Loucy (cell line): Measurements from ENCODE around the gene MRE11.

Source experiments
- H2AFZ ChIP-seq: fragments of 200-600 bp; sonication (generic); 2 replicates; pipeline ENCODE4 v1.6.0; 2016; ENCODE audit warnings: antibody characterized with exemption, mild to moderate bottlenecking, low read length, moderate library complexity
- H3F3A ChIP-seq: fragments of 200-600 bp; 2 replicates; pipeline ENCODE4 v1.6.0; 2016; ENCODE audit warnings: antibody characterized with exemption, low read depth, mild to moderate bottlenecking
- H3K27me3 ChIP-seq: fragments of 200-600 bp; sonication (generic); 2 replicates; pipeline ENCODE4 v1.6.1; 2014; ENCODE audit warnings: low read length, mild to moderate bottlenecking; ENCODE audit not compliant: insufficient read depth, poor library complexity, severe bottlenecking
- H3K36me3 ChIP-seq: fragments of 200-600 bp; sonication (generic); 2 replicates; pipeline ENCODE4 v1.6.1; 2016; ENCODE audit warnings: low read length; ENCODE audit not compliant: insufficient read depth
- H3K4me1 ChIP-seq: fragments of 200-600 bp; sonication (generic); 2 replicates; pipeline ENCODE4 v1.5.1; 2014; ENCODE audit warnings: low read length, mild to moderate bottlenecking; ENCODE audit not compliant: insufficient read depth, poor library complexity, severe bottlenecking
- H3K4me2 ChIP-seq: fragments of 200-600 bp; sonication (generic); 2 replicates; pipeline ENCODE4 v1.6.0; 2014; ENCODE audit warnings: antibody characterized with exemption, low read length, low read depth, mild to moderate bottlenecking; ENCODE audit not compliant: poor library complexity, severe bottlenecking
- H3K4me3 ChIP-seq: fragments of 200-600 bp; sonication (generic); 2 replicates; pipeline ENCODE4 v1.5.1; 2014; ENCODE audit warnings: low read length, mild to moderate bottlenecking, mixed read lengths; ENCODE audit not compliant: poor library complexity, severe bottlenecking
- H3K79me2 ChIP-seq: fragments of 200-600 bp; sonication (generic); 2 replicates; pipeline ENCODE4 v1.6.1; 2014; ENCODE audit warnings: low read length; ENCODE audit not compliant: insufficient read depth
- H3K9ac ChIP-seq: fragments of 200-600 bp; sonication (generic); 2 replicates; pipeline ENCODE4 v1.6.0; 2014; ENCODE audit warnings: mild to moderate bottlenecking, low read depth, low read length, moderate library complexity; ENCODE audit not compliant: poor library complexity, severe bottlenecking
- H3K9me2 ChIP-seq: fragments of 200-600 bp; sonication (generic); replicated peaks from 2 replicates; pipeline ENCODE4 v1.6.1; 2016; ENCODE audit warnings: low read depth, low read length, mixed read lengths
- H3K9me3 ChIP-seq: fragments of 200-600 bp; sonication (generic); 2 replicates; pipeline ENCODE4 v1.6.1; 2014; ENCODE audit warnings: mild to moderate bottlenecking, antibody characterized with exemption, low read length, low read depth; ENCODE audit not compliant: insufficient read depth
- H4K20me1 ChIP-seq: fragments of 200-600 bp; sonication (generic); 2 replicates; pipeline ENCODE4 v1.6.0; 2014; ENCODE audit warnings: antibody characterized with exemption, low read length, mild to moderate bottlenecking; ENCODE audit not compliant: insufficient read depth, poor library complexity, severe bottlenecking
- EZH2phosphoT487 ChIP-seq: fragments of 200-600 bp; IDR thresholded peaks from 2 replicates; pipeline ENCODE4 v1.6.1; 2018; ENCODE audit warnings: antibody characterized with exemption, mild to moderate bottlenecking, moderate library complexity, borderline replicate concordance
- TF ChIP-seq, protein P1 (sequence below): fragments of 200-600 bp; sonication (generic); conservative IDR thresholded peaks from 2 replicates; pipeline ENCODE4 v1.5.1; 2014; ENCODE audit warnings: mild to moderate bottlenecking, antibody characterized with exemption, low read length

The MRE11 gene

DNA sequence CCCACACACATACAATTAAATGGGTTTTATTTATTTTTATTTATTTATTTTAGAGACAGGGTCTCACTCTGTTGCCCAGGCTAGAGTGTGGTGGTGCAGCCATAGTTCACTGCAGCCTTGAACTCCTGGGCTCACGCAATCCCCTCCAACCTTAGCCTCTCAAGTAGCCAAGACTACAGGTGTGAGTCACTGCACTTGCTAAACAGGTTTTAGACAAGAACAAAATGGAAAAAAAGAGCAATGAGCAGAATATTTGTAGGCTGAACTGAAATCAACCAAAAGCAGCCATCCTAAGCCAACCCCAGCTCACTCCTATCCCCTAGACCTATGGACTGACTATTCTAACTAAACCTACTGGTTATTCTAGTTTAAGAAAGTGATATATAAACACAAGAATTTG is 37.8 kb downstream of the MRE11 start:
- Histone ChIP-seq H3K9me3 (no peaks in the 10 kb centered on the region), H4K20me1 (no peaks in the 10 kb centered on the region), H3K9ac (no peak overlapping the region), H2AFZ (no peak overlapping the region), H3K4me2 (no peak overlapping the region), H3K9me2 (no peaks in the 10 kb centered on the region), H3K36me3 (peaks cover 57% of the 10 kb centered on the region), H3F3A (no peaks in the 10 kb centered on the region), H3K4me3 (no peak overlapping the region), H3K79me2 (no peaks in the 10 kb centered on the region), H3K4me1 (no peaks in the 10 kb centered on the region), H3K27me3 (no peaks in the 10 kb centered on the region)
- TF ChIP-seq, protein P1, sequence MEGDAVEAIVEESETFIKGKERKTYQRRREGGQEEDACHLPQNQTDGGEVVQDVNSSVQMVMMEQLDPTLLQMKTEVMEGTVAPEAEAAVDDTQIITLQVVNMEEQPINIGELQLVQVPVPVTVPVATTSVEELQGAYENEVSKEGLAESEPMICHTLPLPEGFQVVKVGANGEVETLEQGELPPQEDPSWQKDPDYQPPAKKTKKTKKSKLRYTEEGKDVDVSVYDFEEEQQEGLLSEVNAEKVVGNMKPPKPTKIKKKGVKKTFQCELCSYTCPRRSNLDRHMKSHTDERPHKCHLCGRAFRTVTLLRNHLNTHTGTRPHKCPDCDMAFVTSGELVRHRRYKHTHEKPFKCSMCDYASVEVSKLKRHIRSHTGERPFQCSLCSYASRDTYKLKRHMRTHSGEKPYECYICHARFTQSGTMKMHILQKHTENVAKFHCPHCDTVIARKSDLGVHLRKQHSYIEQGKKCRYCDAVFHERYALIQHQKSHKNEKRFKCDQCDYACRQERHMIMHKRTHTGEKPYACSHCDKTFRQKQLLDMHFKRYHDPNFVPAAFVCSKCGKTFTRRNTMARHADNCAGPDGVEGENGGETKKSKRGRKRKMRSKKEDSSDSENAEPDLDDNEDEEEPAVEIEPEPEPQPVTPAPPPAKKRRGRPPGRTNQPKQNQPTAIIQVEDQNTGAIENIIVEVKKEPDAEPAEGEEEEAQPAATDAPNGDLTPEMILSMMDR, result no peak
- TF ChIP-seq EZH2phosphoT487, result no peak

DNA sequence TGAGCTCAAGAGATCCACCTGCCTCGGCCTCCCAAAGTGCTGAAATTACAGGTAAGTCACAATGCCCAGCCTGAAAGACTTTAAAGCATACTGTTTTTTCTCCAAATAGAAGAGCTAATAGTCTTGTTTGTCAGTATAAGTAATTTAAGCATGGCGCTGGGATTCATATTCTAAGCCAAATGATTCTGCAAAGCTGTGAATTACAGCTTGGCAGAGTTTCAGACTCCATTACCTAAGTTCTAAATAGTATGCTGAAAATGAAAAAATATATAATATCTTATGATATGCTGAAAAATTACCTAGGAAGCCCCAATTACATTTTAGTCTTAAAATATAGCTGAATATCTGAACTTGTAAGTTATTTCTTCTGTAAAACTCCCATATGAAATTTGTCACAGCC is 39.3 kb downstream of the MRE11 start:
- H3K4me3 ChIP-seq, result no peak overlapping the region
- H3K4me2 ChIP-seq, result no peak overlapping the region
- no peaks in the 10 kb centered on the region for H3K27me3 ChIP-seq
- no peak overlapping the region for H3K9ac ChIP-seq
- no peaks in the 10 kb centered on the region for H3F3A ChIP-seq
- no peaks in the 10 kb centered on the region for H3K79me2 ChIP-seq
- H3K4me1 ChIP-seq, result no peaks in the 10 kb centered on the region
- no peak overlapping the region for H2AFZ ChIP-seq
- H4K20me1 ChIP-seq, result no peaks in the 10 kb centered on the region
- no peaks in the 10 kb centered on the region for H3K9me3 ChIP-seq
- peaks cover 45% of the 10 kb centered on the region; the same call in 1 of the 2 replicates for H3K36me3 ChIP-seq
- TF ChIP-seq, protein P1, result no peak
- no peak for TF ChIP-seq EZH2phosphoT487
- H3K9me2 ChIP-seq, result no peaks in the 10 kb centered on the region

DNA sequence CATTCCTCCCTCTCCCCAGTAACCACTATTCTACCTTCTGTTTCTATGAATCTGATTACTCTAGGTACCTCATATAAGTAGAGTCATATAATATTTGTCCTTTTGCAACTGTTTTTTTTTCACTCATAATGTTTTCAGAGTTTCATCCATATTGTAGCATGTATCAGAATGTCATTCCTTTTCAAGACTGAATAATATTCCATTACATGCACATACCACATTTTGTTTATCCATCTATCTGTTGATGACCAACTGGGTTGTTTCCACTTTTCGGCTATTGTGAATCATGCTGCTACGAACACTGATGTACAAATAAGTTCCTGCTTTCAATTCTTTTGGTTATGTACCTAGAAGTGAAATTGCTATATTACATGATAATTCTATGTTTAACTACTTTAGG is 40.7 kb downstream of the MRE11 start:
- no peak for TF ChIP-seq EZH2phosphoT487
- TF ChIP-seq, protein P1, result no peak
- peaks cover 37% of the 10 kb centered on the region; the same call in 1 of the 2 replicates for H3K36me3 ChIP-seq

More for the DNA sequence above, 40.7 kb downstream of the MRE11 start:
- Histone ChIP-seq H3K9ac (no peak overlapping the region), H3K27me3 (no peaks in the 10 kb centered on the region), H3K9me3 (no peaks in the 10 kb centered on the region), H3K9me2 (no peaks in the 10 kb centered on the region), H3K79me2 (no peaks in the 10 kb centered on the region), H3K4me3 (no peak overlapping the region), H2AFZ (no peak overlapping the region), H3F3A (no peaks in the 10 kb centered on the region), H4K20me1 (no peaks in the 10 kb centered on the region), H3K4me2 (no peak overlapping the region), H3K4me1 (no peaks in the 10 kb centered on the region)
